HepG2 (cell line): ENCODE results near the gene OVAAL. TPM values are rescaled to one million over a fixed set of nuclear protein-coding genes. Genes with fewer than 3 reads are reported as not detected.

Source experiments
- FOXP1 ChIP-seq, 2 experiments: fragments of 450-650 bp in 1 of 2; IDR thresholded peaks; 2 replicates each; pipeline ENCODE4 v1.6.1; 2017 to 2018; ENCODE audit warnings: antibody characterized with exemption in 1 of 2
- HMGA1 ChIP-seq: sonication (generic); formaldehyde crosslinking; conservative IDR thresholded peaks from 2 replicates; pipeline ENCODE4 v1.4.0; 2020; ENCODE audit warnings: missing genetic modification reagents
- MLLT10 ChIP-seq: sonication (generic); formaldehyde crosslinking; IDR thresholded peaks from 2 replicates; pipeline ENCODE4 v1.4.0; 2020; ENCODE audit warnings: missing genetic modification reagents
- RFXANK ChIP-seq: IDR thresholded peaks from 2 replicates; pipeline ENCODE4 v1.6.1; 2016
- TOE1 ChIP-seq: sonication (generic); formaldehyde crosslinking; IDR thresholded peaks from 2 replicates; pipeline ENCODE4 v1.4.0; 2020; ENCODE audit warnings: mild to moderate bottlenecking, missing genetic modification reagents
- TRIM24 ChIP-seq: sonication (generic); formaldehyde crosslinking; IDR thresholded peaks from 2 replicates; pipeline ENCODE4 v1.8.0; 2022; ENCODE audit warnings: mild to moderate bottlenecking, missing genetic modification reagents
- ZFYVE20 ChIP-seq: sonication (generic); formaldehyde crosslinking; IDR thresholded peaks from 2 replicates; pipeline ENCODE4 v1.8.0; 2023; ENCODE audit warnings: low read depth, mild to moderate bottlenecking, moderate library complexity, missing genetic modification reagents, borderline replicate concordance
- ZNF484 ChIP-seq: sonication (generic); formaldehyde crosslinking; IDR thresholded peaks from 2 replicates; pipeline ENCODE4 v1.5.1; 2020; ENCODE audit warnings: mild to moderate bottlenecking, low read depth, missing genetic modification reagents, borderline replicate concordance
- ZNF788 ChIP-seq: sonication (generic); formaldehyde crosslinking; IDR thresholded peaks from 2 replicates; pipeline ENCODE4 v1.5.0; 2020; ENCODE audit warnings: mild to moderate bottlenecking, missing genetic modification reagents, borderline replicate concordance
- polyA plus RNA-seq, 8 experiments: library from polyadenylated mRNA; depleted of rRNA in 3 of 8; stranded (reverse) in 7 of 8; unstranded in 1 of 8; fragments of >200 nt; fragmentation: Illumina TruSeq in 4 of 8; extraction: Trizol in 4 of 8; gene quantifications; 2 replicates each; pipeline versions ENCODE4 v1.2.1 to v1.2.3, GENCODE V29; 2011 to 2016; ENCODE audit warnings: low read depth in 4 of 8, missing spikeins in 1 of 8, mixed read lengths in 1 of 8; ENCODE audit not compliant: insufficient read depth in 1 of 8
- total RNA-seq, 5 experiments: library from RNA; depleted of rRNA; stranded (reverse); fragments of >200 nt; fragmentation: Illumina TruSeq; extraction: Trizol; gene quantifications; 2 replicates each; pipeline ENCODE4 v1.2.3, GENCODE V29; 2016; ENCODE audit warnings: low read depth in 1 of 5
- TF ChIP-seq, protein P1 (sequence below): sonication (generic); formaldehyde crosslinking; IDR thresholded peaks from 2 replicates; pipeline ENCODE4 v1.4.0; 2020; ENCODE audit warnings: missing genetic modification reagents
- TF ChIP-seq, protein P2 (sequence below): sonication (generic); formaldehyde crosslinking; IDR thresholded peaks from 2 replicates; pipeline ENCODE4 v1.8.0; 2023; ENCODE audit warnings: mild to moderate bottlenecking, missing genetic modification reagents
- TF ChIP-seq, protein P3 (sequence below): IDR thresholded peaks from 2 replicates; pipeline ENCODE4 v1.4.0; 2020; ENCODE audit warnings: mild to moderate bottlenecking, missing genetic modification reagents
- TF ChIP-seq, protein P4 (sequence below): sonication (generic); formaldehyde crosslinking; IDR thresholded peaks from 2 replicates; pipeline ENCODE4 v1.8.1; 2023; ENCODE audit warnings: mild to moderate bottlenecking, moderate library complexity, missing genetic modification reagents
- TF ChIP-seq, protein P5 (sequence below), 2 experiments: sonication (generic) in 1 of 2; formaldehyde crosslinking in 1 of 2; IDR thresholded peaks; 2 replicates each; pipeline versions ENCODE4 v1.4.0 to v1.6.1; 2018 to 2020; ENCODE audit warnings: missing genetic modification reagents in 2 of 2, borderline replicate concordance in 1 of 2, low read depth in 1 of 2, mild to moderate bottlenecking in 1 of 2, missing biosample characterization in 1 of 2
- TF ChIP-seq, protein P6 (sequence below): IDR thresholded peaks from 2 replicates; pipeline ENCODE4 v1.6.1; 2016; ENCODE audit warnings: mild to moderate bottlenecking
- TF ChIP-seq, protein P7 (sequence below): sonication (generic); formaldehyde crosslinking; IDR thresholded peaks from 2 replicates; pipeline ENCODE4 v1.4.0; 2020; ENCODE audit warnings: missing genetic modification reagents

The OVAAL gene
- total and polyA plus RNA-seq, 2 of the 13 experiments (the other 11 are each of a cell fraction or from before 2014, with no cell fraction given), result 0.04 TPM; not detected in 1

DNA sequence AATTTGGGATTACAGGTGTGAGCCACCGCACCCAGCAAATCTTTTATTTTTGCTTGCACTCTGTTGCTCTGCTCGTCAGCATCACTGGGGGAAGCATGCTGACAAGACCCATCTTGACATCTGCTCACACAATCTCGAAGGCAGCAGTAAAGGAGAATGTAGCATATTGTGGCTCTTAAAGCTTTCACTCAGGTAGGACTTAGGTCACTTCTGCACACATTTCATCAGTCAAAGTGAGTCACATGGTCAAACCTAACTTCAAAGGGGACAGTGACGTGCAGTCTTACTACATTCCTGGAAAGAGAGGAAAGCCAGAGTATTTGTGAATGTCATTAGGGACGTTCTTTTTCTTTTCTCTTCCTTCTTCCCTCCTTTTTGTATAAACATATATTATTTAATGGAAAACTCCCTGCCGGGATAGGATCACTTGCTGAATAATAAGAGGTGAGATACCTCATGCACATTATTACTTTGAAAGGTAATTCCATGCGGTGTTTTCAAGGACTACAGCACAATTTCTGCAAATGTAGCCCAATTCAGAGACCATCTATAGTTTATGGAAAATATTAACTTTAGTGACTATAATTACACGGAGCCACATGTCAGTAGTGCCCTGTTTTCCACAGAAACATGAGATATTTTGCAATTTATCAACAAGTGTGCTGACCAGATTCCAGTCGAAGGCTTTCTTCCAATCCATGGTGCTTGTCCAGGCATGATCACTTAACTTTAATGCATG lies 37.1 kb upstream of the OVAAL start (continued):
- TF ChIP-seq, protein P1, sequence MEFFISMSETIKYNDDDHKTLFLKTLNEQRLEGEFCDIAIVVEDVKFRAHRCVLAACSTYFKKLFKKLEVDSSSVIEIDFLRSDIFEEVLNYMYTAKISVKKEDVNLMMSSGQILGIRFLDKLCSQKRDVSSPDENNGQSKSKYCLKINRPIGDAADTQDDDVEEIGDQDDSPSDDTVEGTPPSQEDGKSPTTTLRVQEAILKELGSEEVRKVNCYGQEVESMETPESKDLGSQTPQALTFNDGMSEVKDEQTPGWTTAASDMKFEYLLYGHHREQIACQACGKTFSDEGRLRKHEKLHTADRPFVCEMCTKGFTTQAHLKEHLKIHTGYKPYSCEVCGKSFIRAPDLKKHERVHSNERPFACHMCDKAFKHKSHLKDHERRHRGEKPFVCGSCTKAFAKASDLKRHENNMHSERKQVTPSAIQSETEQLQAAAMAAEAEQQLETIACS (CRISPR knock-in tag), result no peak
- TF ChIP-seq, protein P2, sequence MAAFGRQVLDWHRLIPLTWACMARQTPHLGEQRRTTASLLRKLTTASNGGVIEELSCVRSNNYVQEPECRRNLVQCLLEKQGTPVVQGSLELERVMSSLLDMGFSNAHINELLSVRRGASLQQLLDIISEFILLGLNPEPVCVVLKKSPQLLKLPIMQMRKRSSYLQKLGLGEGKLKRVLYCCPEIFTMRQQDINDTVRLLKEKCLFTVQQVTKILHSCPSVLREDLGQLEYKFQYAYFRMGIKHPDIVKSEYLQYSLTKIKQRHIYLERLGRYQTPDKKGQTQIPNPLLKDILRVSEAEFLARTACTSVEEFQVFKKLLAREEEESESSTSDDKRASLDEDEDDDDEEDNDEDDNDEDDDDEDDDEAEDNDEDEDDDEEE (CRISPR knock-in tag), result no peak
- TF ChIP-seq HMGA1 (CRISPR knock-in tag), result no peak
- TF ChIP-seq, protein P3, sequence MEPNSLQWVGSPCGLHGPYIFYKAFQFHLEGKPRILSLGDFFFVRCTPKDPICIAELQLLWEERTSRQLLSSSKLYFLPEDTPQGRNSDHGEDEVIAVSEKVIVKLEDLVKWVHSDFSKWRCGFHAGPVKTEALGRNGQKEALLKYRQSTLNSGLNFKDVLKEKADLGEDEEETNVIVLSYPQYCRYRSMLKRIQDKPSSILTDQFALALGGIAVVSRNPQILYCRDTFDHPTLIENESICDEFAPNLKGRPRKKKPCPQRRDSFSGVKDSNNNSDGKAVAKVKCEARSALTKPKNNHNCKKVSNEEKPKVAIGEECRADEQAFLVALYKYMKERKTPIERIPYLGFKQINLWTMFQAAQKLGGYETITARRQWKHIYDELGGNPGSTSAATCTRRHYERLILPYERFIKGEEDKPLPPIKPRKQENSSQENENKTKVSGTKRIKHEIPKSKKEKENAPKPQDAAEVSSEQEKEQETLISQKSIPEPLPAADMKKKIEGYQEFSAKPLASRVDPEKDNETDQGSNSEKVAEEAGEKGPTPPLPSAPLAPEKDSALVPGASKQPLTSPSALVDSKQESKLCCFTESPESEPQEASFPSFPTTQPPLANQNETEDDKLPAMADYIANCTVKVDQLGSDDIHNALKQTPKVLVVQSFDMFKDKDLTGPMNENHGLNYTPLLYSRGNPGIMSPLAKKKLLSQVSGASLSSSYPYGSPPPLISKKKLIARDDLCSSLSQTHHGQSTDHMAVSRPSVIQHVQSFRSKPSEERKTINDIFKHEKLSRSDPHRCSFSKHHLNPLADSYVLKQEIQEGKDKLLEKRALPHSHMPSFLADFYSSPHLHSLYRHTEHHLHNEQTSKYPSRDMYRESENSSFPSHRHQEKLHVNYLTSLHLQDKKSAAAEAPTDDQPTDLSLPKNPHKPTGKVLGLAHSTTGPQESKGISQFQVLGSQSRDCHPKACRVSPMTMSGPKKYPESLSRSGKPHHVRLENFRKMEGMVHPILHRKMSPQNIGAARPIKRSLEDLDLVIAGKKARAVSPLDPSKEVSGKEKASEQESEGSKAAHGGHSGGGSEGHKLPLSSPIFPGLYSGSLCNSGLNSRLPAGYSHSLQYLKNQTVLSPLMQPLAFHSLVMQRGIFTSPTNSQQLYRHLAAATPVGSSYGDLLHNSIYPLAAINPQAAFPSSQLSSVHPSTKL (CRISPR knock-in tag), result peak; percentile 78
- TF ChIP-seq, protein P4, sequence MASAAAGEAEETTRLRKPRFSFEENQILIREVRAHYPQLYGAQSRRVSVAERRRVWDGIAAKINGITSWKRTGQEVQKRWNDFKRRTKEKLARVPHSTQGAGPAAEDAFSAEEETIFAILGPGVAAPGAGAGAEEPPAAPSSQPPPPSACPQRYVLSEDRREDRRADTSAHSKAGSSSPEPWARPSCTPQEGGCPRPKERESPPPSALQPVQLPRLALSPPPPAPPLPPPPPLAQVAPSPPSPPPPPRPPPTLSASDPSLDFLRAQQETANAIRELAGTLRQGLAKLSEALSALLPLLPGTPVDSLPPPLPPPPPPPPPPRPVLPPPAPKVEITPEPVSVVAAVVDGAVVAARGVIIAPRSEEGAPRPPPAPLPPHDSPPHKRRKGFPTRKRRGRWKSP (CRISPR knock-in tag), result peak; percentile 24; the same call in 1 of the 2 replicates
- no peak for TF ChIP-seq TOE1 (CRISPR knock-in tag)
- no peak for TF ChIP-seq ZFYVE20
- TF ChIP-seq ZNF788 (CRISPR knock-in tag), result no peak
- no peak for TF ChIP-seq TRIM24
- TF ChIP-seq, protein P5, sequence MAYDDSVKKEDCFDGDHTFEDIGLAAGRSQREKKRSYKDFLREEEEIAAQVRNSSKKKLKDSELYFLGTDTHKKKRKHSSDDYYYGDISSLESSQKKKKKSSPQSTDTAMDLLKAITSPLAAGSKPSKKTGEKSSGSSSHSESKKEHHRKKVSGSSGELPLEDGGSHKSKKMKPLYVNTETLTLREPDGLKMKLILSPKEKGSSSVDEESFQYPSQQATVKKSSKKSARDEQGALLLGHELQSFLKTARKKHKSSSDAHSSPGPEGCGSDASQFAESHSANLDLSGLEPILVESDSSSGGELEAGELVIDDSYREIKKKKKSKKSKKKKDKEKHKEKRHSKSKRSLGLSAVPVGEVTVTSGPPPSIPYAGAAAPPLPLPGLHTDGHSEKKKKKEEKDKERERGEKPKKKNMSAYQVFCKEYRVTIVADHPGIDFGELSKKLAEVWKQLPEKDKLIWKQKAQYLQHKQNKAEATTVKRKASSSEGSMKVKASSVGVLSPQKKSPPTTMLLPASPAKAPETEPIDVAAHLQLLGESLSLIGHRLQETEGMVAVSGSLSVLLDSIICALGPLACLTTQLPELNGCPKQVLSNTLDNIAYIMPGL (CRISPR knock-in tag; IDR thresholded peaks at IDR 0.05; ENCODE audit: borderline replicate concordance in 1 of 2, low read depth in 1 of 2), result no peak
- TF ChIP-seq, protein P6, sequence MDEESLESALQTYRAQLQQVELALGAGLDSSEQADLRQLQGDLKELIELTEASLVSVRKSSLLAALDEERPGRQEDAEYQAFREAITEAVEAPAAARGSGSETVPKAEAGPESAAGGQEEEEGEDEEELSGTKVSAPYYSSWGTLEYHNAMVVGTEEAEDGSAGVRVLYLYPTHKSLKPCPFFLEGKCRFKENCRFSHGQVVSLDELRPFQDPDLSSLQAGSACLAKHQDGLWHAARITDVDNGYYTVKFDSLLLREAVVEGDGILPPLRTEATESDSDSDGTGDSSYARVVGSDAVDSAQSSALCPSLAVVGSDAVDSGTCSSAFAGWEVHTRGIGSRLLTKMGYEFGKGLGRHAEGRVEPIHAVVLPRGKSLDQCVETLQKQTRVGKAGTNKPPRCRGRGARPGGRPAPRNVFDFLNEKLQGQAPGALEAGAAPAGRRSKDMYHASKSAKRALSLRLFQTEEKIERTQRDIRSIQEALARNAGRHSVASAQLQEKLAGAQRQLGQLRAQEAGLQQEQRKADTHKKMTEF (CRISPR knock-in tag), result 0 out of 2 replicates have a peak, but pooled peaks have one; percentile 25
- TF ChIP-seq ZNF484 (CRISPR knock-in tag), result no peak
- TF ChIP-seq FOXP1 (IDR thresholded peaks at IDR 0.05), result no peak
- no peak for TF ChIP-seq FOXP1 (CRISPR knock-in tag; IDR thresholded peaks at IDR 0.05)
- TF ChIP-seq, protein P7, sequence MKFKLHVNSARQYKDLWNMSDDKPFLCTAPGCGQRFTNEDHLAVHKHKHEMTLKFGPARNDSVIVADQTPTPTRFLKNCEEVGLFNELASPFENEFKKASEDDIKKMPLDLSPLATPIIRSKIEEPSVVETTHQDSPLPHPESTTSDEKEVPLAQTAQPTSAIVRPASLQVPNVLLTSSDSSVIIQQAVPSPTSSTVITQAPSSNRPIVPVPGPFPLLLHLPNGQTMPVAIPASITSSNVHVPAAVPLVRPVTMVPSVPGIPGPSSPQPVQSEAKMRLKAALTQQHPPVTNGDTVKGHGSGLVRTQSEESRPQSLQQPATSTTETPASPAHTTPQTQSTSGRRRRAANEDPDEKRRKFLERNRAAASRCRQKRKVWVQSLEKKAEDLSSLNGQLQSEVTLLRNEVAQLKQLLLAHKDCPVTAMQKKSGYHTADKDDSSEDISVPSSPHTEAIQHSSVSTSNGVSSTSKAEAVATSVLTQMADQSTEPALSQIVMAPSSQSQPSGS (CRISPR knock-in tag), result 0 out of 2 replicates have a peak, but pooled peaks have one; percentile 39
- no peak for TF ChIP-seq RFXANK (CRISPR knock-in tag)
- TF ChIP-seq MLLT10 (CRISPR knock-in tag), result no peak
